GM19372 (cell line): ENCODE measurements around the gene MOB1B.
"Not testable (repeated sequence)": the region's sequence is repeated elsewhere in the genome, so short reads cannot be mapped to it uniquely, and the experiment has no call there.

ENCODE experiments used
- ATAC-seq: cut with Tn5 transposase; IDR thresholded peaks from one replicate; pipeline ENCODE4 v1.9.1; 2021; ENCODE audit warnings: mild to moderate bottlenecking, low read depth, moderate library complexity; ENCODE audit not compliant: unreplicated experiment

The MOB1B gene

GRCh38 chr4:71004281-71004851 is 102.2 kb downstream of the MOB1B start:
- ATAC-seq = no peak

- ATAC-seq = not testable (repeated sequence)
These were observed 102.9 kb downstream of the MOB1B start for GRCh38 chr4:71005025-71005424.

GRCh38 chr4:71006203-71006907 is 104.2 kb downstream of the MOB1B start:
- ATAC-seq = peak; percentile 72

- ATAC-seq = no peak
These were observed 106.0 kb downstream of the MOB1B start for GRCh38 chr4:71008196-71008595.

GRCh38 chr4:71009086-71009485 is 106.9 kb downstream of the MOB1B start:
- ATAC-seq = no peak

- ATAC-seq = no peak
These were observed 107.9 kb downstream of the MOB1B start for GRCh38 chr4:71009890-71010588.

GRCh38 chr4:71011451-71011850 is 109.3 kb downstream of the MOB1B start:
- ATAC-seq = no peak

- not testable (repeated sequence) for ATAC-seq
These were observed 115.2 kb downstream of the MOB1B start for GRCh38 chr4:71017391-71017790.

- no peak for ATAC-seq
These were observed 118.4 kb downstream of the MOB1B start for GRCh38 chr4:71020611-71021010.

- ATAC-seq = no peak
These were observed 123.5 kb downstream of the MOB1B start for GRCh38 chr4:71025654-71026053.

GRCh38 chr4:71026086-71026485 is 123.9 kb downstream of the MOB1B start:
- ATAC-seq = no peak

GRCh38 chr4:71027611-71028010 is 125.4 kb downstream of the MOB1B start:
- no peak for ATAC-seq

GRCh38 chr4:71029504-71029903 is 127.3 kb downstream of the MOB1B start:
- ATAC-seq = no peak

- not testable (repeated sequence) for ATAC-seq
These were observed 129.9 kb downstream of the MOB1B start for GRCh38 chr4:71032106-71032505.
